ENCODE data around the gene DGKA. TPM values are rescaled to one million over a fixed set of nuclear protein-coding genes. Genes with fewer than 3 reads are reported as not detected.
A peak's percentile ranks its signal among the peaks of the same experiment; 100 is the strongest.

Gene DGKA
- total and polyA plus RNA-seq, 2 experiments from 2014 or later: 16.1 to 24.6 TPM

- DNase-seq (ENCODE audit: low spot score) (no peak), ATAC-seq (no peak)
Measured at GRCh38 chr12:55906056-55906455, 24.9 kb upstream of the DGKA start.

GRCh38 chr12:55908726-55909512, 22.0 kb upstream of the DGKA start:
- Histone ChIP-seq H3K36me3 (ENCODE audit: insufficient read depth) (0 out of 2 replicates have a peak, but pooled peaks cover under 1% of the 10 kb centered on the region), H3K4me2 (no peak overlapping the region), H3K9me2 (ENCODE audit: insufficient read depth) (no peaks in the 10 kb centered on the region), H3K27ac (ENCODE audit: low read depth) (no peak overlapping the region; the same call in none of the 2 replicates), H3K27me3 (ENCODE audit: insufficient read depth) (no peaks in the 10 kb centered on the region), H3F3A (replicated peaks; ENCODE audit: low read depth) (no peaks in the 10 kb centered on the region; the same call in 1 of the 2 replicates), H4K20me1 (replicated peaks; ENCODE audit: insufficient read depth) (peaks cover 22% of the 10 kb centered on the region), H2AFZ (no peak overlapping the region), H3K79me2 (replicated peaks; ENCODE audit: insufficient read depth) (peaks cover 49% of the 10 kb centered on the region), H3K4me1 (ENCODE audit: insufficient read depth) (no peaks in the 10 kb centered on the region), H3K4me3 (no peak overlapping the region)
- ATAC-seq (no peak), DNase-seq (ENCODE audit: low spot score) (peak; percentile 8)
- H3K4me1 Mint-ChIP-seq: peaks cover 8% of the 10 kb centered on the region
- H3K4me3 Mint-ChIP-seq: no peak overlapping the region
- H3K27me3 Mint-ChIP-seq (ENCODE audit: insufficient read depth, low read depth, poor library complexity): peaks cover 4% of the 10 kb centered on the region
- peak overlapping the region; percentile 59 for H3K27ac Mint-ChIP-seq
- H3K9me3 Mint-ChIP-seq: no peaks in the 10 kb centered on the region
- H3K36me3 Mint-ChIP-seq (ENCODE audit: low read depth): peaks cover 10% of the 10 kb centered on the region
- no peak for TF ChIP-seq ZNF331 (CRISPR knock-in tag; IDR thresholded peaks at IDR 0.05; ENCODE audit: low read depth)
- TF ChIP-seq, protein P1, sequence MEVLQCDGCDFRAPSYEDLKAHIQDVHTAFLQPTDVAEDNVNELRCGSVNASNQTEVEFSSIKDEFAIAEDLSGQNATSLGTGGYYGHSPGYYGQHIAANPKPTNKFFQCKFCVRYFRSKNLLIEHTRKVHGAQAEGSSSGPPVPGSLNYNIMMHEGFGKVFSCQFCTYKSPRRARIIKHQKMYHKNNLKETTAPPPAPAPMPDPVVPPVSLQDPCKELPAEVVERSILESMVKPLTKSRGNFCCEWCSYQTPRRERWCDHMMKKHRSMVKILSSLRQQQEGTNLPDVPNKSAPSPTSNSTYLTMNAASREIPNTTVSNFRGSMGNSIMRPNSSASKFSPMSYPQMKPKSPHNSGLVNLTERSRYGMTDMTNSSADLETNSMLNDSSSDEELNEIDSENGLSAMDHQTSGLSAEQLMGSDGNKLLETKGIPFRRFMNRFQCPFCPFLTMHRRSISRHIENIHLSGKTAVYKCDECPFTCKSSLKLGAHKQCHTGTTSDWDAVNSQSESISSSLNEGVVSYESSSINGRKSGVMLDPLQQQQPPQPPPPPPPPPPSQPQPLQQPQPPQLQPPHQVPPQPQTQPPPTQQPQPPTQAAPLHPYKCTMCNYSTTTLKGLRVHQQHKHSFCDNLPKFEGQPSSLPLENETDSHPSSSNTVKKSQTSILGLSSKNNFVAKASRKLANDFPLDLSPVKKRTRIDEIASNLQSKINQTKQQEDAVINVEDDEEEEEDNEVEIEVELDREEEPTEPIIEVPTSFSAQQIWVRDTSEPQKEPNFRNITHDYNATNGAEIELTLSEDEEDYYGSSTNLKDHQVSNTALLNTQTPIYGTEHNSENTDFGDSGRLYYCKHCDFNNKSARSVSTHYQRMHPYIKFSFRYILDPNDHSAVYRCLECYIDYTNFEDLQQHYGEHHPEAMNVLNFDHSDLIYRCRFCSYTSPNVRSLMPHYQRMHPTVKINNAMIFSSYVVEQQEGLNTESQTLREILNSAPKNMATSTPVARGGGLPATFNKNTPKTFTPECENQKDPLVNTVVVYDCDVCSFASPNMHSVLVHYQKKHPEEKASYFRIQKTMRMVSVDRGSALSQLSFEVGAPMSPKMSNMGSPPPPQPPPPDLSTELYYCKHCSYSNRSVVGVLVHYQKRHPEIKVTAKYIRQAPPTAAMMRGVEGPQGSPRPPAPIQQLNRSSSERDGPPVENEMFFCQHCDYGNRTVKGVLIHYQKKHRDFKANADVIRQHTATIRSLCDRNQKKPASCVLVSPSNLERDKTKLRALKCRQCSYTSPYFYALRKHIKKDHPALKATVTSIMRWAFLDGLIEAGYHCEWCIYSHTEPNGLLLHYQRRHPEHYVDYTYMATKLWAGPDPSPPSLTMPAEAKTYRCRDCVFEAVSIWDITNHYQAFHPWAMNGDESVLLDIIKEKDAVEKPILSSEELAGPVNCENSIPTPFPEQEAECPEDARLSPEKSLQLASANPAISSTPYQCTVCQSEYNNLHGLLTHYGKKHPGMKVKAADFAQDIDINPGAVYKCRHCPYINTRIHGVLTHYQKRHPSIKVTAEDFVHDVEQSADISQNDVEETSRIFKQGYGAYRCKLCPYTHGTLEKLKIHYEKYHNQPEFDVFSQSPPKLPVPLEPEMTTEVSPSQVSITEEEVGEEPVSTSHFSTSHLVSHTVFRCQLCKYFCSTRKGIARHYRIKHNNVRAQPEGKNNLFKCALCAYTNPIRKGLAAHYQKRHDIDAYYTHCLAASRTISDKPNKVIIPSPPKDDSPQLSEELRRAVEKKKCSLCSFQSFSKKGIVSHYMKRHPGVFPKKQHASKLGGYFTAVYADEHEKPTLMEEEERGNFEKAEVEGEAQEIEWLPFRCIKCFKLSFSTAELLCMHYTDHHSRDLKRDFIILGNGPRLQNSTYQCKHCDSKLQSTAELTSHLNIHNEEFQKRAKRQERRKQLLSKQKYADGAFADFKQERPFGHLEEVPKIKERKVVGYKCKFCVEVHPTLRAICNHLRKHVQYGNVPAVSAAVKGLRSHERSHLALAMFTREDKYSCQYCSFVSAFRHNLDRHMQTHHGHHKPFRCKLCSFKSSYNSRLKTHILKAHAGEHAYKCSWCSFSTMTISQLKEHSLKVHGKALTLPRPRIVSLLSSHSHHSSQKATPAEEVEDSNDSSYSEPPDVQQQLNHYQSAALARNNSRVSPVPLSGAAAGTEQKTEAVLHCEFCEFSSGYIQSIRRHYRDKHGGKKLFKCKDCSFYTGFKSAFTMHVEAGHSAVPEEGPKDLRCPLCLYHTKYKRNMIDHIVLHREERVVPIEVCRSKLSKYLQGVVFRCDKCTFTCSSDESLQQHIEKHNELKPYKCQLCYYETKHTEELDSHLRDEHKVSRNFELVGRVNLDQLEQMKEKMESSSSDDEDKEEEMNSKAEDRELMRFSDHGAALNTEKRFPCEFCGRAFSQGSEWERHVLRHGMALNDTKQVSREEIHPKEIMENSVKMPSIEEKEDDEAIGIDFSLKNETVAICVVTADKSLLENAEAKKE (CRISPR knock-in tag; IDR thresholded peaks at IDR 0.05): no peak
- TF ChIP-seq NANOG (IDR thresholded peaks at IDR 0.05; ENCODE audit: borderline replicate concordance): no peak
- no peak for TF ChIP-seq CREB1 (CRISPR knock-in tag; IDR thresholded peaks at IDR 0.05; ENCODE audit: low read depth)
- TF ChIP-seq EZH2 (IDR thresholded peaks at IDR 0.05; ENCODE audit: low read depth, unreplicated experiment): no peak
- no peak for TF ChIP-seq POLR2AphosphoS5 (IDR thresholded peaks at IDR 0.05; ENCODE audit: low read depth)
- no peak for TF ChIP-seq JUNB (IDR thresholded peaks at IDR 0.05; ENCODE audit: unreplicated experiment)
- TF ChIP-seq, protein P2, sequence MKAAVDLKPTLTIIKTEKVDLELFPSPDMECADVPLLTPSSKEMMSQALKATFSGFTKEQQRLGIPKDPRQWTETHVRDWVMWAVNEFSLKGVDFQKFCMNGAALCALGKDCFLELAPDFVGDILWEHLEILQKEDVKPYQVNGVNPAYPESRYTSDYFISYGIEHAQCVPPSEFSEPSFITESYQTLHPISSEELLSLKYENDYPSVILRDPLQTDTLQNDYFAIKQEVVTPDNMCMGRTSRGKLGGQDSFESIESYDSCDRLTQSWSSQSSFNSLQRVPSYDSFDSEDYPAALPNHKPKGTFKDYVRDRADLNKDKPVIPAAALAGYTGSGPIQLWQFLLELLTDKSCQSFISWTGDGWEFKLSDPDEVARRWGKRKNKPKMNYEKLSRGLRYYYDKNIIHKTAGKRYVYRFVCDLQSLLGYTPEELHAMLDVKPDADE (IDR thresholded peaks at IDR 0.05): no peak
- no peak for TF ChIP-seq REST (IDR thresholded peaks at IDR 0.05; ENCODE audit: unreplicated experiment)

More at GRCh38 chr12:55906056-55906455, 24.9 kb upstream of the DGKA start:
- Histone ChIP-seq H3K4me1 (ENCODE audit: insufficient read depth) (no peaks in the 10 kb centered on the region), H3F3A (replicated peaks; ENCODE audit: low read depth) (peaks cover 8% of the 10 kb centered on the region), H3K27me3 (ENCODE audit: insufficient read depth) (no peaks in the 10 kb centered on the region), H3K4me3 (no peak overlapping the region), H3K27ac (ENCODE audit: low read depth) (peak overlapping the region; percentile 53; the same call in 1 of the 2 replicates), H4K20me1 (replicated peaks; ENCODE audit: insufficient read depth) (peaks cover 21% of the 10 kb centered on the region), H3K36me3 (ENCODE audit: insufficient read depth) (peaks cover 8% of the 10 kb centered on the region; the same call in 1 of the 2 replicates), H3K79me2 (replicated peaks; ENCODE audit: insufficient read depth) (peaks cover 22% of the 10 kb centered on the region), H3K4me2 (no peak overlapping the region), H2AFZ (no peak overlapping the region), H3K9me2 (ENCODE audit: insufficient read depth) (no peaks in the 10 kb centered on the region)
- Mint-ChIP-seq H3K4me1 (peaks cover 8% of the 10 kb centered on the region), H3K36me3 (ENCODE audit: low read depth) (peaks cover 26% of the 10 kb centered on the region), H3K9me3 (no peaks in the 10 kb centered on the region), H3K27ac (no peak overlapping the region), H3K27me3 (ENCODE audit: insufficient read depth, low read depth, poor library complexity) (peaks cover 8% of the 10 kb centered on the region), H3K4me3 (no peak overlapping the region)
- no peak for TF ChIP-seq ZNF331 (CRISPR knock-in tag; IDR thresholded peaks at IDR 0.05; ENCODE audit: low read depth)
- TF ChIP-seq POLR2AphosphoS5 (IDR thresholded peaks at IDR 0.05; ENCODE audit: low read depth): no peak
- no peak for TF ChIP-seq EZH2 (IDR thresholded peaks at IDR 0.05; ENCODE audit: low read depth, unreplicated experiment)
- no peak for TF ChIP-seq STAT1 (IDR thresholded peaks at IDR 0.05; ENCODE audit: unreplicated experiment)

All from GM23338 (cell line).